Measurements from ENCODE around the gene CDH6.

The CDH6 gene

GRCh38 chr5:31378136-31378535 lies 184.7 kb downstream of the CDH6 start:
- DNase-seq (ENCODE audit: low read depth) = no peak

Measured in CMK (cell line).